ENCODE measurements around the gene PHF8. TPM values are rescaled to one million over a fixed set of nuclear protein-coding genes. Genes with fewer than 3 reads are reported as not detected.

The PHF8 gene
- total RNA-seq, 1 experiment from 2014 or later: 26.7 TPM

GRCh38 chrX:54085666-54086065 is 41.4 kb upstream of the PHF8 start:
- Mint-ChIP-seq H3K27ac (ENCODE audit: unreplicated experiment) (no peak overlapping the region), H3K4me3 (ENCODE audit: unreplicated experiment) (no peak overlapping the region), H3K9me3 (ENCODE audit: unreplicated experiment) (no peaks in the 10 kb centered on the region), H3K4me1 (ENCODE audit: low read depth, unreplicated experiment) (no peaks in the 10 kb centered on the region), H3K27me3 (ENCODE audit: insufficient read depth, unreplicated experiment) (no peaks in the 10 kb centered on the region), H3K36me3 (ENCODE audit: insufficient read depth, unreplicated experiment) (no peaks in the 10 kb centered on the region)
- H3K4me1 ChIP-seq: no peaks in the 10 kb centered on the region
- ChIA-PET POLR2A (no interaction called here), CTCF (no interaction called here)
- no peaks in the 10 kb centered on the region for H3K36me3 ChIP-seq (ENCODE audit: control insufficient read depth, insufficient read depth, low read length)
- TF ChIP-seq, protein P1, sequence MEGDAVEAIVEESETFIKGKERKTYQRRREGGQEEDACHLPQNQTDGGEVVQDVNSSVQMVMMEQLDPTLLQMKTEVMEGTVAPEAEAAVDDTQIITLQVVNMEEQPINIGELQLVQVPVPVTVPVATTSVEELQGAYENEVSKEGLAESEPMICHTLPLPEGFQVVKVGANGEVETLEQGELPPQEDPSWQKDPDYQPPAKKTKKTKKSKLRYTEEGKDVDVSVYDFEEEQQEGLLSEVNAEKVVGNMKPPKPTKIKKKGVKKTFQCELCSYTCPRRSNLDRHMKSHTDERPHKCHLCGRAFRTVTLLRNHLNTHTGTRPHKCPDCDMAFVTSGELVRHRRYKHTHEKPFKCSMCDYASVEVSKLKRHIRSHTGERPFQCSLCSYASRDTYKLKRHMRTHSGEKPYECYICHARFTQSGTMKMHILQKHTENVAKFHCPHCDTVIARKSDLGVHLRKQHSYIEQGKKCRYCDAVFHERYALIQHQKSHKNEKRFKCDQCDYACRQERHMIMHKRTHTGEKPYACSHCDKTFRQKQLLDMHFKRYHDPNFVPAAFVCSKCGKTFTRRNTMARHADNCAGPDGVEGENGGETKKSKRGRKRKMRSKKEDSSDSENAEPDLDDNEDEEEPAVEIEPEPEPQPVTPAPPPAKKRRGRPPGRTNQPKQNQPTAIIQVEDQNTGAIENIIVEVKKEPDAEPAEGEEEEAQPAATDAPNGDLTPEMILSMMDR (IDR thresholded peaks at IDR 0.05; ENCODE audit: insufficient read depth in 1 of 2, low read depth in 1 of 2, low read length in 1 of 2, severe bottlenecking in 1 of 2, unreplicated experiment in 1 of 2): no peak
- intact Hi-C loops (cut with micrococcal nuclease; ENCODE audit: unreplicated experiment): no loop called here
- DNase-seq: no peak
- no peak overlapping the region for H3K4me3 ChIP-seq (ENCODE audit: low read depth, low read length)
- H3K9me3 ChIP-seq: no peaks in the 10 kb centered on the region
- BruUV-seq (replicated peaks): no TSS peak
- no peaks in the 10 kb centered on the region for H3K27me3 ChIP-seq (replicated peaks; ENCODE audit: control insufficient read depth, insufficient read depth, low read length)

GRCh38 chrX:54076903-54077302 is 32.6 kb upstream of the PHF8 start:
- ChIA-PET CTCF (no interaction called here), POLR2A (no interaction called here)
- Mint-ChIP-seq H3K36me3 (ENCODE audit: insufficient read depth, unreplicated experiment) (no peaks in the 10 kb centered on the region), H3K27me3 (ENCODE audit: insufficient read depth, unreplicated experiment) (no peaks in the 10 kb centered on the region), H3K9me3 (ENCODE audit: unreplicated experiment) (no peaks in the 10 kb centered on the region), H3K4me1 (ENCODE audit: low read depth, unreplicated experiment) (no peaks in the 10 kb centered on the region), H3K4me3 (ENCODE audit: unreplicated experiment) (no peak overlapping the region), H3K27ac (ENCODE audit: unreplicated experiment) (no peak overlapping the region)
- Histone ChIP-seq H3K4me1 (no peaks in the 10 kb centered on the region), H3K27me3 (replicated peaks; ENCODE audit: control insufficient read depth, insufficient read depth, low read length) (no peaks in the 10 kb centered on the region), H3K9me3 (no peaks in the 10 kb centered on the region), H3K36me3 (ENCODE audit: control insufficient read depth, insufficient read depth, low read length) (no peaks in the 10 kb centered on the region), H3K4me3 (ENCODE audit: low read depth, low read length) (no peak overlapping the region)
- no TSS peak for BruUV-seq (replicated peaks)
- intact Hi-C loops (cut with micrococcal nuclease; ENCODE audit: unreplicated experiment): no loop called here
- TF ChIP-seq, protein P1 (IDR thresholded peaks at IDR 0.05; ENCODE audit: insufficient read depth in 1 of 2, low read depth in 1 of 2, low read length in 1 of 2, severe bottlenecking in 1 of 2, unreplicated experiment in 1 of 2): no peak
- DNase-seq: no peak

GRCh38 chrX:54074826-54075225 is 30.6 kb upstream of the PHF8 start:
- intact Hi-C loops (cut with micrococcal nuclease; ENCODE audit: unreplicated experiment): no loop called here
- no peaks in the 10 kb centered on the region for H3K27me3 Mint-ChIP-seq (ENCODE audit: insufficient read depth, unreplicated experiment)
- CTCF ChIA-PET: no interaction called here
- POLR2A ChIA-PET: no interaction called here
- no TSS peak for BruUV-seq (replicated peaks)
- H3K4me3 Mint-ChIP-seq (ENCODE audit: unreplicated experiment): no peak overlapping the region
- H3K4me1 Mint-ChIP-seq (ENCODE audit: low read depth, unreplicated experiment): no peaks in the 10 kb centered on the region
- TF ChIP-seq, protein P1 (IDR thresholded peaks at IDR 0.05; ENCODE audit: insufficient read depth in 1 of 2, low read depth in 1 of 2, low read length in 1 of 2, severe bottlenecking in 1 of 2, unreplicated experiment in 1 of 2): no peak
- no peaks in the 10 kb centered on the region for H3K9me3 Mint-ChIP-seq (ENCODE audit: unreplicated experiment)
- DNase-seq: no peak
- H3K9me3 ChIP-seq: no peaks in the 10 kb centered on the region
- no peaks in the 10 kb centered on the region for H3K4me1 ChIP-seq
- H3K27ac Mint-ChIP-seq (ENCODE audit: unreplicated experiment): no peak overlapping the region
- H3K27me3 ChIP-seq (replicated peaks; ENCODE audit: control insufficient read depth, insufficient read depth, low read length): no peaks in the 10 kb centered on the region
- no peak overlapping the region for H3K4me3 ChIP-seq (ENCODE audit: low read depth, low read length)
- H3K36me3 ChIP-seq (ENCODE audit: control insufficient read depth, insufficient read depth, low read length): no peaks in the 10 kb centered on the region
- no peaks in the 10 kb centered on the region for H3K36me3 Mint-ChIP-seq (ENCODE audit: insufficient read depth, unreplicated experiment)
